Choroid plexus epithelial cell (primary cell): ENCODE data around the gene TMEM178A.
"Not testable (repeated sequence)": the region's sequence is repeated elsewhere in the genome, so short reads cannot be mapped to it uniquely, and the experiment has no call there.

Source experiments
- DNase-seq: peaks from one replicate; pipeline ENCODE4 v3.0.0-alpha.2; 2010; ENCODE audit warnings: low read depth
- H3K4me3 ChIP-seq: 2 replicates; pipeline ENCODE4 v1.5.1; 2011; ENCODE audit warnings: low read depth, mild to moderate bottlenecking, control low read depth, low read length, moderate library complexity
- CTCF ChIP-seq: conservative IDR thresholded peaks from 2 replicates; pipeline ENCODE4 v1.5.1; 2011; ENCODE audit warnings: low read depth, mild to moderate bottlenecking, control low read depth, inconsistent platforms, low read length, moderate library complexity

The TMEM178A gene

DNA sequence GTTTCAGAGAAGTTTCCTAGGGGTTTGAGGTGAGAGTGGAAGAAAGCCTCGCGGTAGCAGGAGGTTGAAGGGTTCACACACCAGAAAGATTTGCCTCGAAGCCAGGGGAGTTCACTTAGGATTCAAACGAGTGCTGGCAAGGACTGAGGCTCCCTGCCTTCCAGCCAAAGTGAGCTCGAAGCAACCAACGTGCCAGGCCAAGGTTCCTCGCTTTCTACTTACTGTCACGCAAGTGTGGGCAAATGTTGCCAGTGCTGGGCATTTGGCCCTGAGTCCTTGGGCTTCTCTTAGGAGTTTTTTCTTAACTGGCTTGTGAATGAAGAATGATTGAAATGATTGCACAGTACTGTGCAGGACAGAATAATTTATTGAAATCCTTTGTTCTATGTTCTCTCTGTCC, 53.6 kb downstream of the TMEM178A start:
- no peak for TF ChIP-seq CTCF

GRCh38 chr2:39720970-39721369, 55.3 kb downstream of the TMEM178A start:
- DNase-seq, result no peak
- no peak overlapping the region for H3K4me3 ChIP-seq
- TF ChIP-seq CTCF, result no peak

More for the DNA sequence above, 53.6 kb downstream of the TMEM178A start:
- DNase-seq, result no peak
- H3K4me3 ChIP-seq, result no peak overlapping the region

GRCh38 chr2:39723497-39723896, 57.8 kb downstream of the TMEM178A start:
- TF ChIP-seq CTCF, result no peak
- no peak for DNase-seq
- no peak overlapping the region for H3K4me3 ChIP-seq

DNA sequence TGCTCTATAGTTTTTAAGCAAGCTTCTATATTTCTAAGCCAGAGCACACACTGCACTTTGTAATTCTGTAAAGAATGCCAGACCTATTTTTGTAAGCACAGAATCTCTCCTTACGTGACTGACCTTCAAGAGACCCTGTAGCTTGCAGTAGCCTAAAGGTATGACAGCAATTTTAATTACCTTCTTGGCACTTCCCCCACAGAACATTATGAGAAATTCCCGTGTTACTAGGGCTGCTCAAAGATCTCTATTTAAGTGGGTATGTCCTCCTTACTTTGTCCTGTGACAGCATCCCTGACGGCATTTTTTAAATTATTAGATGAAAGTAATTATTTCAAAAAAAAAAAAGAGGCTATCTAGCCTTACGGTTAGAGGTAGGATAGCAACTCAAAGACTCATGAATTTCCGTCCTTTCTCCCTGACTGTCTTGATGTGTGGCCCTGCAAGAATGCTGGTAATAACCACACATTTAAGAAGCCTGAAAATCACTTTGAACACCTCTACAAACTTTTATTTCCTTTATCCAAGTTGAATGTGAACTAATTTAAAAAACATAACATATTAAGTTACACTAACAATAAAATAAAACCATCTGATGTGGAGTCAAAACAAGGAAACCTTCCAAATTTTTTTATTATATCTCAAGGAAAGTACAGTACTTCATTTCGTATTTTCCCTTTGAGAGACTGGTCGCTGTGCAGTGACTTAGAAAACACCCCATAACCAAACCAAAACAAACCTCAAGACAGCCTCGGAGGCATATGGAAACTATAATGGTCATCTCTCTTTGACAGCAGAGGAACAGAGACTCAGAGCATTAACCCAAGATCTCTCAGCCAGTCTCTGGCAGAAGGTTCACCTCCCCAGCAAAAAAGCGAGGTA, 58.5 kb downstream of the TMEM178A start:
- no peak overlapping the region for H3K4me3 ChIP-seq
- no peak for TF ChIP-seq CTCF
- peak; percentile 7 for DNase-seq

DNA sequence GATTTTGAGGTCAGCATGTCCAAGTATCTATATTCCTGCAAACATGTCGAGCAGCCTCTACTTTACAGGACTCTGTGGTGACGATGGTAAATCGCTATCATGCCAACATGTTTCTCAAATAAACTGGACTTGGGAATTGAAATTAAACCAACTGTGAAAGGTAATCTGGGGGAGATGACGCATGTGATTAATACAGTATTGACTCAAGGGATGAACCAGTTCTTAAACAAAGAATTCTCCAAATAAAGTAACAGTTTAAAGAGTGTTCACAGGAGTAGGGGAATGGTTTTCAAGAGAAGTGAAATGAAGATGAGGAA, 59.1 kb downstream of the TMEM178A start:
- H3K4me3 ChIP-seq, result no peak overlapping the region
- no peak for DNase-seq
- TF ChIP-seq CTCF, result no peak

GRCh38 chr2:39725401-39725800, 59.7 kb downstream of the TMEM178A start:
- no peak for TF ChIP-seq CTCF
- no peak for DNase-seq
- H3K4me3 ChIP-seq, result no peak overlapping the region

DNA sequence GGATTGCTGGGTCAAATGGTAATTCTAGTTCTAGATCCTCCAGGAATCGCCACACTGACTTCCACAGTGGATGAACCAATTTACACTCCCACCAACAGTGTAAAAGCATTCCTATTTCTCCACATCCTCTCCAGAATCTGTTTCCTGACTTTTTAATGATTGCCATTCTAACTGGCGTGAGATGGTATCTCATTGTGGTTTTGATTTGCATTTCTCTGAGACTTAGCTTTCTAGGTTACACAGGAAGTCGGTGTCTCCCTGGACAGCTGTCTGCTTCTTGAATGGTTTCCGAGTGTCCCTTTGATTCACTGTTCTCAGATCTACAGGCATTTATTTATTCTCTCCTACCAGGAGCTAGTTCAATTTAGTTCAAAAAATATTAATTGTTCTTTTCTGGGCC, 62.4 kb downstream of the TMEM178A start:
- H3K4me3 ChIP-seq, DNase-seq: not testable (repeated sequence)
